Suprapubic skin (tissue), 4 donors: ENCODE measurements around the gene NEU2. TPM values are rescaled to one million over a fixed set of nuclear protein-coding genes. Genes with fewer than 3 reads are reported as not detected.

Source experiments
- DNase-seq, 2 donors: peaks; one replicate each; pipeline ENCODE4 v3.0.0-alpha.2; 2019; ENCODE audit warnings: low spot score in 2 of 2
- H3K27ac ChIP-seq: fragments of 200-600 bp; sonication (generic); one replicate; pipeline ENCODE4 v1.5.1; 2019
- H3K27me3 ChIP-seq: fragments of 200-600 bp; sonication (generic); one replicate; pipeline ENCODE4 v1.5.1; 2019
- H3K36me3 ChIP-seq: fragments of 200-600 bp; sonication (generic); one replicate; pipeline ENCODE4 v1.5.1; 2019
- H3K4me1 ChIP-seq: fragments of 200-600 bp; sonication (generic); one replicate; pipeline ENCODE4 v1.5.1; 2019
- H3K4me3 ChIP-seq: fragments of 200-600 bp; sonication (generic); one replicate; pipeline ENCODE4 v1.5.1; 2019; ENCODE audit warnings: mild to moderate bottlenecking
- H3K9me3 ChIP-seq: fragments of 200-600 bp; sonication (generic); one replicate; pipeline ENCODE4 v1.5.1; 2019
- CTCF ChIP-seq, 2 donors: fragments of 200-600 bp in 1 of 2; fragments of 450-650 bp in 1 of 2; sonication (generic) in 1 of 2; IDR thresholded peaks; one replicate each; pipeline ENCODE4 v1.5.1; 2016 to 2019; ENCODE audit warnings: antibody characterized with exemption in 2 of 2, mild to moderate bottlenecking in 1 of 2, moderate library complexity in 1 of 2
- EP300 ChIP-seq: sonication (generic); formaldehyde crosslinking; IDR thresholded peaks from one replicate; pipeline ENCODE4 v1.6.1; 2017; ENCODE audit warnings: antibody characterized with exemption
- POLR2A ChIP-seq, 2 donors: fragments of 450-650 bp; IDR thresholded peaks; one replicate each; pipeline ENCODE4 v1.6.1; 2017; ENCODE audit warnings: antibody characterized with exemption in 2 of 2, mild to moderate bottlenecking in 2 of 2, moderate library complexity in 2 of 2
- POLR2AphosphoS5 ChIP-seq, 3 donors: sonication (generic); formaldehyde crosslinking; IDR thresholded peaks; one replicate each; pipeline ENCODE4 v1.6.1; 2017; ENCODE audit warnings: antibody characterized with exemption in 3 of 3
- WGBS: methylation state at CpG from one replicate; pipeline ENCODE4 v1.1.5; 2018; 5-methylcytosine and 5-hydroxymethylcytosine counted together
- total RNA-seq, 4 donors: library from RNA; depleted of rRNA; stranded (reverse); fragments of >200 nt; gene quantifications; one replicate each; pipeline ENCODE4 v1.1.0, GENCODE V29; 2016

The NEU2 gene
- total RNA-seq, 4 donors from 2014 or later = 1.7 to 19.9 (median 5.8) TPM

- WGBS = 82% methylated on average over 2 of the region's 2 CpGs
- H3K4me1 ChIP-seq = peaks cover 23% of the 10 kb centered on the region
Measured at GRCh38 chr2:232986155-232986554, 46.3 kb upstream of the NEU2 start.

GRCh38 chr2:232993231-232993821, 39.1 kb upstream of the NEU2 start:
- no peak overlapping the region for H3K27ac ChIP-seq
- no peaks in the 10 kb centered on the region for H3K27me3 ChIP-seq
- no peaks in the 10 kb centered on the region for H3K9me3 ChIP-seq
- TF ChIP-seq POLR2AphosphoS5 (IDR thresholded peaks at IDR 0.05) = no peak
- TF ChIP-seq EP300 = no peak
- DNase-seq = no peak
- peaks cover 5% of the 10 kb centered on the region for H3K4me1 ChIP-seq
- 37% methylated on average over 4 of the region's 4 CpGs for WGBS
- H3K36me3 ChIP-seq = no peaks in the 10 kb centered on the region
- no peak overlapping the region for H3K4me3 ChIP-seq

More at GRCh38 chr2:232986155-232986554, 46.3 kb upstream of the NEU2 start:
- no peak overlapping the region for H3K27ac ChIP-seq
- DNase-seq = no peak
- H3K27me3 ChIP-seq = peaks cover 8% of the 10 kb centered on the region
- H3K36me3 ChIP-seq = no peaks in the 10 kb centered on the region
- no peaks in the 10 kb centered on the region for H3K9me3 ChIP-seq
- no peak overlapping the region for H3K4me3 ChIP-seq
- no peak for TF ChIP-seq POLR2AphosphoS5 (IDR thresholded peaks at IDR 0.05)
- TF ChIP-seq POLR2A (IDR thresholded peaks at IDR 0.05) = no peak
- no peak for TF ChIP-seq CTCF (IDR thresholded peaks at IDR 0.05)
- TF ChIP-seq EP300 = no peak

GRCh38 chr2:232994446-232994845, 38.0 kb upstream of the NEU2 start:
- peak in 1 of 2 donors; percentile 31 for DNase-seq
- Histone ChIP-seq H3K27me3 (no peaks in the 10 kb centered on the region), H3K4me3 (no peak overlapping the region), H3K36me3 (no peaks in the 10 kb centered on the region), H3K9me3 (no peaks in the 10 kb centered on the region), H3K4me1 (no peaks in the 10 kb centered on the region), H3K27ac (no peak overlapping the region)
- 77% methylated on average over 5 of the region's 5 CpGs for WGBS
- TF ChIP-seq EP300 (no peak), POLR2AphosphoS5 (IDR thresholded peaks at IDR 0.05) (no peak), POLR2A (IDR thresholded peaks at IDR 0.05) (no peak), CTCF (IDR thresholded peaks at IDR 0.05) (no peak)

- Histone ChIP-seq H3K27ac (no peak overlapping the region), H3K4me3 (no peak overlapping the region), H3K9me3 (no peaks in the 10 kb centered on the region), H3K27me3 (no peaks in the 10 kb centered on the region), H3K4me1 (no peaks in the 10 kb centered on the region), H3K36me3 (no peaks in the 10 kb centered on the region)
- WGBS = 89% methylated on average over 15 of the region's 18 CpGs
- DNase-seq = peak in 1 of 2 donors; percentile 63
- TF ChIP-seq CTCF (IDR thresholded peaks at IDR 0.05) = no peak
- no peak for TF ChIP-seq POLR2AphosphoS5 (IDR thresholded peaks at IDR 0.05)
- no peak for TF ChIP-seq POLR2A (IDR thresholded peaks at IDR 0.05)
- TF ChIP-seq EP300 = no peak
Measured at GRCh38 chr2:232997749-232998665, 34.5 kb upstream of the NEU2 start.

- H3K27ac ChIP-seq = no peak overlapping the region
- no peak for TF ChIP-seq POLR2AphosphoS5 (IDR thresholded peaks at IDR 0.05)
- TF ChIP-seq CTCF (IDR thresholded peaks at IDR 0.05) = no peak
- TF ChIP-seq EP300 = no peak
- TF ChIP-seq POLR2A (IDR thresholded peaks at IDR 0.05) = no peak
- 94% methylated on average over 4 of the region's 5 CpGs for WGBS
- DNase-seq = peak in 1 of 2 donors; percentile 20
- H3K4me3 ChIP-seq = no peak overlapping the region
- H3K9me3 ChIP-seq = no peaks in the 10 kb centered on the region
- H3K36me3 ChIP-seq = no peaks in the 10 kb centered on the region
- no peaks in the 10 kb centered on the region for H3K4me1 ChIP-seq
- H3K27me3 ChIP-seq = no peaks in the 10 kb centered on the region
Measured at GRCh38 chr2:232998666-232998985, 33.8 kb upstream of the NEU2 start.
